Skeletal muscle tissue (tissue), 4 donors: ENCODE measurements around the gene CLTCL1. TPM values are rescaled to one million over a fixed set of nuclear protein-coding genes. Genes with fewer than 3 reads are reported as not detected.
A peak's percentile ranks its signal among the peaks of the same experiment; 100 is the strongest.
"Not testable (repeated sequence)": the region's sequence is repeated elsewhere in the genome, so short reads cannot be mapped to it uniquely, and the experiment has no call there.

Experiments
- H3K27ac ChIP-seq: one replicate; pipeline ENCODE4 v1.7.0; 2013; ENCODE audit warnings: mild to moderate bottlenecking, low read depth, low read length, inconsistent platforms
- H3K27me3 ChIP-seq, 3 donors: one replicate each; pipeline ENCODE4 v1.7.0; 2013; ENCODE audit warnings: low read length in 3 of 3; ENCODE audit not compliant: control insufficient read depth in 3 of 3, insufficient read depth in 3 of 3
- H3K36me3 ChIP-seq, 3 donors: one replicate each; pipeline ENCODE4 v1.7.0; 2013; ENCODE audit warnings: low read length in 3 of 3; ENCODE audit not compliant: control insufficient read depth in 3 of 3, insufficient read depth in 3 of 3
- H3K4me1 ChIP-seq, 3 donors: one replicate each; pipeline ENCODE4 v1.7.0; 2013; ENCODE audit warnings: low read length in 3 of 3, mild to moderate bottlenecking in 3 of 3; ENCODE audit not compliant: control insufficient read depth in 3 of 3, insufficient read depth in 3 of 3
- H3K4me3 ChIP-seq, 3 donors: one replicate each; pipeline ENCODE4 v1.7.0; 2013; ENCODE audit warnings: low read length in 3 of 3
- H3K9ac ChIP-seq, 3 donors: one replicate each; pipeline ENCODE4 v1.7.0; 2013; ENCODE audit warnings: low read length in 3 of 3, mild to moderate bottlenecking in 3 of 3, moderate library complexity in 2 of 3, low read depth in 1 of 3
- H3K9me3 ChIP-seq, 3 donors: one replicate each; pipeline ENCODE4 v1.7.0; 2013; ENCODE audit warnings: low read length in 3 of 3; ENCODE audit not compliant: control insufficient read depth in 3 of 3
- total RNA-seq: library from RNA; depleted of rRNA; stranded (reverse); fragments of >200 nt; gene quantifications from one replicate; pipeline ENCODE4 v1.2.3, GENCODE V29; 2014
- donor health status: Osteomylitis.

Gene CLTCL1
- total RNA-seq, 1 donor from 2014 or later, result 33.4 TPM

GRCh38 chr22:19158649-19159048 lies 132.9 kb downstream of the CLTCL1 start:
- H3K27ac ChIP-seq, H3K9me3 ChIP-seq, H3K9ac ChIP-seq, H3K4me3 ChIP-seq, H3K27me3 ChIP-seq, H3K4me1 ChIP-seq, H3K36me3 ChIP-seq: not testable (repeated sequence)

DNA sequence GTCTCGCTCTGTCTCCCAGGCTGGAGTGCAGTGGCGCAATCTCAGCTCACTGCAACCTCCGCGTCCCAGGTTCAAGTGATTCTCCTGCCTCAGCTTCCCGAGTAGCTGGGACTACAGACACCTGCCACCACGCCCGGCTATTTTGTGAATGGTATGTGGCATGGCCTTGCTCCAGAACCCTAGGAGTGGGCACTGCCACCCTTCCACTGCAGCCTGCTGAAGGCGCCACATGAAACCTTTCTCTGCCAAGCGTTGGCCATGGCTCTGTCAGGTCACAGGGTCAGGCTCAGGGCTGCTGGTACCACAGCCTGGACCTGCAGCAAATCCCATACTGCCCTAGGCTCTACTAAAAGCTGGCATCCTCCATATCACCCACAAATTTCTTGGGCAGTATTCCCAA lies 135.4 kb downstream of the CLTCL1 start:
- H3K9ac ChIP-seq, H3K36me3 ChIP-seq, H3K9me3 ChIP-seq, H3K4me1 ChIP-seq, H3K4me3 ChIP-seq, H3K27ac ChIP-seq: not testable (repeated sequence)
- peaks cover 24 to 27% (median 25%) of the 10 kb centered on the region in 3 donors for H3K27me3 ChIP-seq

GRCh38 chr22:19152942-19153883 lies 138.3 kb downstream of the CLTCL1 start:
- Histone ChIP-seq H3K4me1 (peaks cover 2 to 3% (median 2%) of the 10 kb centered on the region in 3 donors), H3K27me3 (peaks cover 46 to 50% (median 47%) of the 10 kb centered on the region in 3 donors), H3K9ac (no peak overlapping the region), H3K4me3 (no peak overlapping the region), H3K27ac (no peak overlapping the region), H3K36me3 (no peaks in the 10 kb centered on the region), H3K9me3 (peaks cover 0 to 4% (median 4%) of the 10 kb centered on the region in 3 donors)

DNA sequence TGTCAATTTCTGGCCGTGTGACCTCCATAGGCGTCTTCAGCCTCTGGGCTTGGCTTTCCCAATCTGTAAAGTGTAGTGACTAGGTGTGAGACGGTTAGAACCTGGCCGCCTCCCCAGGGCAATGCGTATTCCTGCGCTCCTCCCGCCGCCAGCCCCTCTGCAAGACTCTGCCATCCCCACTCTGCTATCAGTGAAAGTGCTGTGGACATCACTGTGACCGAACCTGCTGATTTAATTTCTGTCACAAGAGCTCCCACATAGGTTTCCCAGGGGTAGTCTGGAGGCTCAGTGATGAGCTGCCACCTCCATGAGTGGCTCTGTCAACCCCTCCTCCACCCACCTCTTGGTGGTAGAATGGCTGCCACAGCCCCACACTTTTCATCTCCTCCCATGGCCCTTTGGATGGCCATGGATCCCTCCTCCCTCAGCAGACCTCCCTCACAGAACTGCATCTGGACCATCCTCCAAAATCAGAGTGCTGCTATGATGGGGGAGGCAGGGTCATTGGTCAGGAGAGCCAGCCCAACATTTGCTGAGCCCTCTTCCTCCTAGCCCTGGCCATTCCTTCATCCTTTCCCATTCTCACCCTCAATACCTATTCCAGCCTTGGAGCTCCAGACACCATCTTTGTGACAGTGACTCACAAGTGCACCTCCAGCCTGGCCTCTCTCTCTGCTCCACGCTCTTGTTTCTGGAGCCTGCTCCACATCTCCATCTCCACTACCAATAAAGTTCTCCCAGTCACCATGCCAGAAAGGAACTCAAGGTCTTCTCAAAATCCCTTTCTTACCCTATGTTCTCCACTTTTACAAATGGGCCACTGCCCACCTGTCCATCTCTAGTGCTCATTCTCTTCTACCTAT lies 140.0 kb downstream of the CLTCL1 start:
- Histone ChIP-seq H3K27me3 (peaks cover 56 to 61% (median 56%) of the 10 kb centered on the region in 3 donors), H3K36me3 (no peaks in the 10 kb centered on the region), H3K4me3 (no peak overlapping the region), H3K9me3 (peaks cover 0 to 4% (median 4%) of the 10 kb centered on the region in 3 donors), H3K4me1 (peaks cover 2 to 3% (median 2%) of the 10 kb centered on the region in 3 donors), H3K27ac (no peak overlapping the region), H3K9ac (no peak overlapping the region)

DNA sequence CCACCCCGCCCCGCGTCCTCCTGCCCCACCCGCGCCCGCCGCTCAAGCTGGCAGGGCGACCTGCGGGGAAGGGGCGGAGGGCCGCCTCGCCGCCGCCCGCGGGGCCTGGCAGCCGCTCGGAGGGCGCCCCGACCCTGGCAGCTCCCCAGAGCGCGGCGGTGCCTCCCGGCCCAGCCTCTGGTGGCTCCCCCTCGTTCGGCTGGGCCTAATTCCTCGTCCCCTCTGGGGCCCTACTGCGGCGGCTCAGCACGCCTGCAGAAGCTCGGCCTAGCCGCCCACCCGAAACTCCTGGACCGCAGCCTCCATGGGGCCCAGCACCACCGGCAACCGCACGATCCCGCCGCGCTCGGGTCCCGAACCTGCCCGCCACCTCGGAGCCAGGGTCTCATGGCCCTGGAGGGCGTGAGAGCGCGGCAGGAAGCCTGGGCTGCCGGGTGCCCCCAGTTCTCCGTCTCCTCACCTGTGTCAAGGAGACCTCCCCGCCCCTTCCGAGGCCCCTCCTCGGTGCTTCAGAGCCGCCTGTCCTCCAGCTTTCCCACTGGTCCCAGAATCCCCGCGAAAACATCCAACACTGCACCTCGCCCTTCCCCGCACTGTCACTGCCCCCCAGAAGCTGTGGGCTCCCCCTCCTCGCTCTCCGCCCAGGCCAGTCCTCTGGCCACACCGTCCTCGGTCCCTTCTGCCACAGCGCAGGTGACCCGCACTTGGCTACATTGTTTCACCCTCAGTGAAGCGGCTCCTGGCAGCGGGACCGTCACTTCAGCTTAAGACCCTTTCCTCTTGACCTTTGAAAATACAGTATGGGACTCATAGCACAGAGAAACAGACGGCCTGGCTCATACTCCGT lies 140.8 kb downstream of the CLTCL1 start:
- Histone ChIP-seq H3K9me3 (peaks cover 0 to 4% (median 4%) of the 10 kb centered on the region in 3 donors), H3K27ac (no peak overlapping the region), H3K4me3 (no peak overlapping the region), H3K36me3 (no peaks in the 10 kb centered on the region), H3K9ac (no peak overlapping the region), H3K27me3 (peaks cover 56 to 58% (median 56%) of the 10 kb centered on the region in 3 donors), H3K4me1 (peaks cover 2 to 3% (median 2%) of the 10 kb centered on the region in 3 donors)

DNA sequence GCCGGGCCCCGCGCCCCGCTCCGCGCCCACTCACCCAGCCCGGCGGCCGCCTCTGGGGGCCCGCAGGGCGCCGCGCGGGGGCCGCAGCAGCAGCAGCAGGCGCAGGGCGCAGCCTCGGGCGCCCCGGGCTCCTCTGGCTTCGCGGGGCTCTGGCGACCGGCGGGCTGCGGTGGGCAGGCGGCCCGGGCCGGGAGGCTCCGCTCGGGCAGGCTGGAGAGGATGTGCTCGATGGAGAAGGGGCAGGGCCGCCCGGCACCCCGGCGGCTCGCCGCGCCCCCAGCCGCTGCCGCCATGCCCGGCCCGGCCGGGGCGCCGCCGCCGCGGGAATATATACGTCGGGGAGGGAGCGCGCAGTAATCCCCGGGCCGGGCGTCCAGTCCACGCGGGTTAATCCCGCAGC lies 141.5 kb downstream of the CLTCL1 start, which contains the start of gene GSC2:
Gene GSC2 (minus strand): TSS at position 302 of the 400 bp plus-strand sequence. CDS start 9 bp downstream, at position 293.
- Histone ChIP-seq H3K36me3 (no peaks in the 10 kb centered on the region), H3K9me3 (peaks cover 0 to 4% (median 4%) of the 10 kb centered on the region in 3 donors), H3K27ac (no peak within 1 kb of the TSS), H3K4me3 (peak within 1 kb of the TSS in 2 of 3 donors; percentile 35 to 46), H3K4me1 (peaks cover 2 to 3% (median 2%) of the 10 kb centered on the region in 3 donors), H3K27me3 (peaks cover 55 to 57% (median 56%) of the 10 kb centered on the region in 3 donors), H3K9ac (no peak within 1 kb of the TSS)

DNA sequence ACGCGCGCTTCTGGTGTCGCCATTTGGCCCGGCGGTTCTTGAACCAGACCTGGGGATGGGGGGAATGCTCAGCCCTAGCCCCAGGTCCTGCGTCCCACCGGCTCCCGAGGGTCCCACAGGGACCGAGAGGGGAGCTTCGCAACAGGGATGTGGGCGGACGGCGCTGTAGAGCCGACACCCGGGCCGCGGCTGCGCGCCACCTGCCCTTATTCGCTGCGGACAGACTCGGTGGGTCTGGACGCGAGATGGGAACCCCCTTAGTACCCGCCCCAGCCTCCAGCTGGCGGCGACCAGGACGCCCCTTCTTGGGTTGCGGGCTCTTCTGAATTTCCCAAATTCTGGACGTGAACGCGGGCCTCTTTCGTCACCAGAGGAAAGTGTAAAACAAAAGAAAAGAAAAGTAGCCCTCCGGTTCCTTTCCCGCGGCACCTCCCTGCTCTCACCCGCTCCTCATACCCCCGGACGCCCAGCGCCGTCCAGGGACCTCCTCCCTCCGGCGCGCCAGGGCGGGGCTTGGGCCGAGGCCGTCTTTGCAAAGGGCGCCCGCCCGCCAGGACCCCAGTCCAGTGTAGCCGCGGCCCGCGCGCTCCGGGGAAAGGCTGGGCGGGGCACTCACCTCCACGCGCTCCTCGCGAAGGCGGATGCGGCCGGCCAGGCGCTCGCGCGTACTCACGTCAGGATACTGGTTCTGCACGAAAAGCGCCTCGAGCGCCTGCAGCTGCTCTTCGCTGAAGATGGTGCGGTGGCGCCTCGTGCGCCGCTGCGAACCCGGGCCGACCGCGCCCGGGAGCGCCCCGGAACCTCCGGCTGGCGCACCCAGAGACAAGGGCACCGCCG lies 142.3 kb downstream of the CLTCL1 start:
- H3K9ac ChIP-seq, result no peak overlapping the region
- H3K4me3 ChIP-seq, result peak overlapping the region in 2 of 3 donors; percentile 35 to 46
- peaks cover 53 to 56% (median 55%) of the 10 kb centered on the region in 3 donors for H3K27me3 ChIP-seq
- peaks cover 2 to 5% (median 2%) of the 10 kb centered on the region in 3 donors for H3K4me1 ChIP-seq
- H3K27ac ChIP-seq, result no peak overlapping the region
- peaks cover 0 to 4% (median 4%) of the 10 kb centered on the region in 3 donors for H3K9me3 ChIP-seq
- H3K36me3 ChIP-seq, result no peaks in the 10 kb centered on the region

DNA sequence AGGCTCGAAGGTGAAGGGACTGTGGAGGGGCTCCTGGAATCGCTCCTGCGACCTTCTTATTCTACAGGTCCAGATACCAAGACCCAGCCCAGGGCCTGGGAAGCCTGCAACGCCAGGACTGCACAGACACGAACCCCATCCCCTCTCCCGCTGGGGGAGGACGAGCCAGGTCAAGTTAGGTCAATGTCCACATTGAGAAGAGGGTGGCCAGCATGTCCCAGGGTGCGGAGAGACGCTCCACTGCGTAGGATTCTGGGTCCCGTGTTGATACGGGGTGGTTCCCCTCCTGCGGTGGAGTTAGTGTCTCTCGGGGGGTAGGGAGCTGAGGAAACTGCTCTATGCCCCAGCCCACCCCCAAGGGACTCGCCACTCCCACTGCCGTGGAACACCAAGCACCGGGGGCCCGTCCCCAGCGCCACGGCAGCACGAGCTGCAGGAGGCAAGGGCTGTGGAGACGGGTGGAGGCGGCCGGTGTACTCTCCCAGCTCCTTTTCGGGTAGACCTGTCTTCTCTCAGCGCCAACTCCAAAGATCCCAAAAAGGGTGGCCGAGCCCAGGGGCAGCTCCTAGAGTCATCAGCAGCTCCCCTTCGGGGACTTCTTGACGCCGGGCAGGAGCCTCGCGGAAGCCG lies 143.0 kb downstream of the CLTCL1 start:
- peaks cover 0 to 4% (median 4%) of the 10 kb centered on the region in 3 donors for H3K9me3 ChIP-seq
- H3K27ac ChIP-seq, result no peak overlapping the region
- H3K4me3 ChIP-seq, result no peak overlapping the region
- no peaks in the 10 kb centered on the region for H3K36me3 ChIP-seq
- peaks cover 51 to 53% (median 51%) of the 10 kb centered on the region in 3 donors for H3K27me3 ChIP-seq
- no peak overlapping the region for H3K9ac ChIP-seq
- peaks cover 7 to 12% (median 8%) of the 10 kb centered on the region in 3 donors for H3K4me1 ChIP-seq
